H1 (cell line): ENCODE data around the gene TEX101. TPM values are rescaled to one million over a fixed set of nuclear protein-coding genes. Genes with fewer than 3 reads are reported as not detected.
A peak's percentile ranks its signal among the peaks of the same experiment; 100 is the strongest.

Experiments used
- CTCF ChIA-PET: fragments of 300-600 bp; sonication (Branson Sonifier 250); formaldehyde crosslinking; loops from one replicate; lab custom pipeline; 2021; ENCODE audit not compliant: partially characterized antibody; lab: Charles Lee
- POLR2A ChIA-PET: fragments of 300-600 bp; sonication (Branson Sonifier 250); formaldehyde crosslinking; loops from one replicate; lab custom pipeline; 2021; ENCODE audit warnings: inconsistent platforms; ENCODE audit not compliant: partially characterized antibody; lab: Charles Lee
- DNase-seq, 2 experiments: peaks; one replicate each; pipeline versions ENCODE4 v3.0.0 to v3.0.0-alpha.2; 2010 to 2022; ENCODE audit warnings: low spot score in 2 of 2, low read depth in 1 of 2, mixed read lengths in 1 of 2
- FAIRE-seq: peaks from 2 replicates; lab custom pipeline; 2011; peaks lifted over from hg19 to GRCh38; lab: Jason Lieb, UNC
- H2AFZ ChIP-seq: 2 replicates; pipeline ENCODE4 v1.8.1; 2012; ENCODE audit warnings: low read length, inconsistent platforms
- H2AK5ac ChIP-seq: 2 replicates; pipeline ENCODE4 v1.6.1; 2013; ENCODE audit warnings: low read depth, low read length
- H2BK120ac ChIP-seq: replicated peaks from 2 replicates; pipeline ENCODE3; 2013; ENCODE audit warnings: low read depth, low read length, inconsistent platforms
- H2BK12ac ChIP-seq: 2 replicates; pipeline ENCODE4 v1.6.1; 2013; ENCODE audit warnings: low read depth, low read length
- H2BK15ac ChIP-seq: 2 replicates; pipeline ENCODE4 v1.6.1; 2013; ENCODE audit warnings: low read length
- H2BK20ac ChIP-seq: 2 replicates; pipeline ENCODE4 v1.6.1; 2013; ENCODE audit warnings: low read length
- H2BK5ac ChIP-seq: 2 replicates; pipeline ENCODE4 v1.6.1; 2013; ENCODE audit warnings: low read depth, low read length
- H3K14ac ChIP-seq: 2 replicates; pipeline ENCODE4 v1.6.1; 2013; ENCODE audit warnings: inconsistent platforms; ENCODE audit not compliant: insufficient read length
- H3K18ac ChIP-seq: 2 replicates; pipeline ENCODE4 v1.6.1; 2013; ENCODE audit warnings: low read length; ENCODE audit errors: extremely low read depth
- H3K23ac ChIP-seq: 2 replicates; pipeline ENCODE4 v1.6.1; 2013; ENCODE audit warnings: inconsistent platforms; ENCODE audit not compliant: insufficient read length
- H3K23me2 ChIP-seq: 2 replicates; pipeline ENCODE4 v1.6.1; 2013; ENCODE audit warnings: low read depth, low read length
- H3K27ac ChIP-seq: 2 replicates; pipeline ENCODE4 v1.6.1; 2011; ENCODE audit warnings: low read depth, low read length, inconsistent platforms
- H3K27me3 ChIP-seq, 4 experiments: replicated peaks in 1 of 4; 1 replicate in 1 of 4; 2 replicates in 3 of 4; pipeline versions ENCODE4 v1.6.1 to v1.8.1; 2011 to 2013; ENCODE audit warnings: low read length in 3 of 4, mild to moderate bottlenecking in 3 of 4, inconsistent platforms in 2 of 4, mixed read lengths in 2 of 4, moderate library complexity in 1 of 4; ENCODE audit not compliant: control insufficient read depth in 3 of 4, insufficient read depth in 3 of 4; ENCODE audit errors: extremely low read depth in 1 of 4
- H3K36me3 ChIP-seq, 4 experiments: 2 replicates each; pipeline versions ENCODE4 v1.6.1 to v1.8.1; 2011 to 2013; ENCODE audit warnings: mild to moderate bottlenecking in 4 of 4, low read length in 3 of 4, moderate library complexity in 2 of 4, control low read depth in 1 of 4, inconsistent platforms in 1 of 4; ENCODE audit not compliant: insufficient read depth in 4 of 4, control insufficient read depth in 2 of 4
- H3K4ac ChIP-seq: replicated peaks from 2 replicates; pipeline ENCODE3; 2013; ENCODE audit warnings: low read length, low read depth, mixed read lengths, inconsistent platforms; ENCODE audit not compliant: insufficient read length
- H3K4me1 ChIP-seq, 4 experiments: replicated peaks in 1 of 4; 1 replicate in 1 of 4; 2 replicates in 3 of 4; pipeline versions ENCODE4 v1.6.1 to v1.8.1; 2011 to 2013; ENCODE audit warnings: low read length in 3 of 4, inconsistent platforms in 2 of 4, mixed read lengths in 1 of 4; ENCODE audit not compliant: insufficient read depth in 4 of 4, control insufficient read depth in 3 of 4
- H3K4me2 ChIP-seq, 2 experiments: 2 replicates each; pipeline versions ENCODE4 v1.6.1 to v1.8.1; 2011 to 2013; ENCODE audit warnings: low read depth in 2 of 2, low read length in 2 of 2, control low read depth in 1 of 2, inconsistent platforms in 1 of 2, mild to moderate bottlenecking in 1 of 2; ENCODE audit not compliant: insufficient read depth in 1 of 2
- H3K4me3 ChIP-seq, 4 experiments: fragments of 200-600, 300-600 bp in 1 of 4; sonication (generic), shearing (Covaris generic), sonication (Bioruptor Twin) in 1 of 4; 2 replicates each; pipeline versions ENCODE4 v1.5.1 to v1.8.1; 2011 to 2016; ENCODE audit warnings: low read length in 4 of 4, low read depth in 3 of 4, control low read depth in 2 of 4, inconsistent platforms in 2 of 4, mild to moderate bottlenecking in 2 of 4, mixed read lengths in 1 of 4, moderate library complexity in 1 of 4; ENCODE audit not compliant: insufficient read depth in 2 of 4; ENCODE audit errors: extremely low read depth in 1 of 4
- H3K56ac ChIP-seq: replicated peaks from 2 replicates; pipeline ENCODE3; 2013; ENCODE audit warnings: low read depth, mild to moderate bottlenecking, mixed read lengths, low read length, inconsistent platforms; ENCODE audit not compliant: insufficient read length
- H3K79me1 ChIP-seq: 2 replicates; pipeline ENCODE4 v1.6.1; 2013; ENCODE audit warnings: low read depth, low read length, control low read depth
- H3K79me2 ChIP-seq, 2 experiments: 2 replicates each; pipeline versions ENCODE4 v1.6.1 to v1.8.1; 2012 to 2013; ENCODE audit warnings: low read length in 2 of 2, mild to moderate bottlenecking in 2 of 2, inconsistent platforms in 1 of 2; ENCODE audit not compliant: insufficient read depth in 2 of 2, control insufficient read depth in 1 of 2
- H3K9ac ChIP-seq, 4 experiments: replicated peaks in 1 of 4; 1 replicate in 1 of 4; 2 replicates in 3 of 4; pipeline versions ENCODE4 v1.6.1 to v1.8.1; 2011 to 2013; ENCODE audit warnings: low read depth in 3 of 4, low read length in 3 of 4, control low read depth in 2 of 4, mild to moderate bottlenecking in 2 of 4, moderate library complexity in 2 of 4, inconsistent platforms in 1 of 4; ENCODE audit errors: extremely low read depth in 1 of 4
- H3K9me3 ChIP-seq, 2 experiments: 2 replicates each; pipeline versions ENCODE4 v1.6.1 to v1.8.1; 2012 to 2013; ENCODE audit warnings: mild to moderate bottlenecking in 2 of 2, moderate library complexity in 2 of 2, control low read depth in 1 of 2, inconsistent platforms in 1 of 2, low read depth in 1 of 2, low read length in 1 of 2, mixed read lengths in 1 of 2; ENCODE audit not compliant: insufficient read depth in 2 of 2
- H4K20me1 ChIP-seq, 2 experiments: replicated peaks in 1 of 2; 2 replicates each; pipeline versions ENCODE3 to v1.8.1; 2011 to 2013; ENCODE audit warnings: inconsistent platforms in 2 of 2, low read length in 2 of 2, mild to moderate bottlenecking in 1 of 2; ENCODE audit not compliant: insufficient read depth in 2 of 2, control insufficient read depth in 1 of 2
- H4K5ac ChIP-seq: 2 replicates; pipeline ENCODE4 v1.6.1; 2013; ENCODE audit warnings: low read length, low read depth, mixed read lengths, inconsistent platforms; ENCODE audit not compliant: insufficient read length
- H4K8ac ChIP-seq: 2 replicates; pipeline ENCODE4 v1.8.0; 2013; ENCODE audit warnings: mild to moderate bottlenecking, moderate library complexity, low read length, inconsistent platforms; ENCODE audit not compliant: insufficient read depth; ENCODE audit errors: extremely low read depth
- H4K91ac ChIP-seq: replicated peaks from 2 replicates; pipeline ENCODE3; 2013; ENCODE audit warnings: low read length, mixed read lengths, inconsistent platforms; ENCODE audit not compliant: insufficient read length
- BRCA1 ChIP-seq: IDR thresholded peaks from 2 replicates; pipeline ENCODE4 v1.6.1; 2012; ENCODE audit warnings: low read depth, low read length, improper control_type of control experiment
- CBX8 ChIP-seq: fragments of 300-800, 300-1000 bp; sonication (generic); IDR thresholded peaks from 2 replicates; pipeline ENCODE4 v1.7.1; 2016; ENCODE audit warnings: low read depth, low read length, borderline replicate concordance
- CHD1 ChIP-seq: IDR thresholded peaks from 2 replicates; pipeline ENCODE4 v1.6.1; 2012; ENCODE audit warnings: low read depth, low read length, improper control_type of control experiment
- CREB1 ChIP-seq: IDR thresholded peaks from 2 replicates; pipeline ENCODE4 v1.6.1; 2012; ENCODE audit warnings: inconsistent platforms
- EP300 ChIP-seq, 2 experiments: IDR thresholded peaks; 1 replicate in 1 of 2; 2 replicates in 1 of 2; pipeline ENCODE4 v1.6.1; 2011 to 2012; ENCODE audit warnings: low read depth in 2 of 2, low read length in 2 of 2, mild to moderate bottlenecking in 2 of 2, borderline replicate concordance in 1 of 2, inconsistent platforms in 1 of 2, moderate library complexity in 1 of 2
- EZH2 ChIP-seq: fragments of 200-600 bp; sonication (generic); IDR thresholded peaks from 2 replicates; pipeline ENCODE4 v1.7.1; 2012; ENCODE audit warnings: low read depth, mild to moderate bottlenecking, moderate library complexity, low read length, inconsistent platforms; ENCODE audit not compliant: severe bottlenecking
- JUND ChIP-seq: IDR thresholded peaks from 2 replicates; pipeline ENCODE4 v1.6.1; 2011; ENCODE audit warnings: mild to moderate bottlenecking, improper control_type of control experiment, low read length
- MAFK ChIP-seq: IDR thresholded peaks from 2 replicates; pipeline ENCODE4 v1.6.1; 2012; ENCODE audit warnings: low read depth, mild to moderate bottlenecking, improper control_type of control experiment, low read length
- NRF1 ChIP-seq: IDR thresholded peaks from 2 replicates; pipeline ENCODE4 v1.6.1; 2011; ENCODE audit warnings: mild to moderate bottlenecking, low read depth, low read length, improper control_type of control experiment
- SAP30 ChIP-seq: fragments of 300-600 bp; sonication (generic); IDR thresholded peaks from 2 replicates; pipeline ENCODE4 v1.7.1; 2012; ENCODE audit warnings: low read length, moderate library complexity, mild to moderate bottlenecking, inconsistent platforms; ENCODE audit not compliant: insufficient read depth, insufficient replicate concordance
- SP1 ChIP-seq: IDR thresholded peaks from 2 replicates; pipeline ENCODE4 v1.6.1; 2011; ENCODE audit warnings: low read depth, low read length
- TAF1 ChIP-seq: IDR thresholded peaks from 2 replicates; pipeline ENCODE4 v1.6.1; 2011; ENCODE audit warnings: mild to moderate bottlenecking, low read depth, low read length
- TBP ChIP-seq: IDR thresholded peaks from 2 replicates; pipeline ENCODE4 v1.6.1; 2011; ENCODE audit warnings: low read depth, low read length, improper control_type of control experiment
- WGBS, 2 experiments: shearing (Covaris generic) in 1 of 2; methylation state at CpG; one replicate each; pipeline versions ENCODE4 v1.1.6 to v1.1.7; 2013 to 2015; ENCODE audit warnings: low lambda C conversion rate in 2 of 2, mixed read lengths in 2 of 2, inconsistent platforms in 1 of 2, low coverage in 1 of 2, missing lambda C conversion rate in 1 of 2; ENCODE audit not compliant: insufficient replicate concordance in 2 of 2, insufficient coverage in 1 of 2, insufficient read length in 1 of 2; ENCODE audit errors: extremely low coverage in 1 of 2, missing lambda C conversion rate in 1 of 2; 5-methylcytosine and 5-hydroxymethylcytosine counted together
- polyA plus RNA-seq, 7 experiments: library from polyadenylated mRNA; depleted of rRNA in 3 of 7; stranded (reverse) in 5 of 7; unstranded in 2 of 7; fragments of >200 nt in 5 of 7; fragments of 200-250 nt in 2 of 7; gene quantifications; 1 replicate in 5 of 7; 2 replicates in 1 of 7; 4 replicates in 1 of 7; pipeline versions ENCODE4 v1.2.1 to v1.2.3, GENCODE V29; 2011 to 2013; ENCODE audit warnings: missing spikeins in 2 of 7, mixed read lengths in 2 of 7
- total RNA-seq: library from RNA; stranded (reverse); fragmentation: NEBNext Ultra II Directional; extraction: Animal tissue kit (Norgen Biotek cat#: 25700); gene quantifications from 2 replicates; pipeline ENCODE4 v1.2.1, GENCODE V29; 2021

Gene TEX101
- total and polyA plus RNA-seq, 2 of the 8 experiments (the other 6 are each of a cell fraction or from before 2014, with no cell fraction given): 0.12 TPM; not detected in 1

- Histone ChIP-seq H3K9me3 (no peaks in the 10 kb centered on the region; a peak in 1 of 4 replicates), H3K4me1 (peaks cover 0 to 6% (median 3%) of the 10 kb centered on the region in 4 experiments; a peak in 5 of 7 replicates), H3K14ac (no peak overlapping the region), H3K4ac (no peak overlapping the region), H2BK120ac (no peak overlapping the region), H4K20me1 (no peaks in the 10 kb centered on the region), H4K5ac (no peak overlapping the region), H4K91ac (no peak overlapping the region), H2AK5ac (no peak overlapping the region), H4K8ac (no peak overlapping the region; the same call in 1 of the 2 replicates), H3K23me2 (no peaks in the 10 kb centered on the region), H2BK5ac (no peak overlapping the region), H2BK15ac (no peak overlapping the region), H3K27ac (no peak overlapping the region), H3K4me2 (no peak overlapping the region), H3K79me2 (no peaks in the 10 kb centered on the region), H2AFZ (0 out of 2 replicates have a peak overlapping the region, but pooled peaks have one; percentile 80), H3K36me3 (no peaks in the 10 kb centered on the region), H3K23ac (no peak overlapping the region), H3K18ac (no peak overlapping the region), H3K4me3 (no peak overlapping the region), H3K9ac (no peak overlapping the region), H3K56ac (no peak overlapping the region), H3K79me1 (no peaks in the 10 kb centered on the region), H2BK12ac (peak overlapping the region; percentile 71; the same call in 1 of the 2 replicates), H2BK20ac (0 out of 2 replicates have a peak overlapping the region, but pooled peaks have one; percentile 86), H3K27me3 (0 out of 7 replicates have a peak, but pooled peaks cover 0 to 4% (median 0%) of the 10 kb centered on the region in 4 experiments)
- CTCF ChIA-PET: interaction anchor here (0.5 to 0.6 kb wide), 2 partner anchors 8 to 870 kb away, joined by 3 to 5 read pairs; no protein-coding TSS in a partner anchor
- DNase-seq (peak in 1 of 2 experiments; percentile 60), FAIRE-seq (no peak)
- 59% methylated on average over 14 of the region's 22 CpGs; no CpG with 5 or more reads in 1 of the 2 experiments for WGBS, 2 experiments
- POLR2A ChIA-PET: interaction anchor here (1.2 kb wide), 1 partner anchor 10 kb away, joined by 3 read pairs; no protein-coding TSS in a partner anchor
- TF ChIP-seq TBP (no peak), CBX8 (no peak), JUND (no peak), NRF1 (no peak), SP1 (no peak), TAF1 (no peak), EZH2 (no peak), MAFK (no peak), CHD1 (no peak), CREB1 (no peak), SAP30 (no peak), EP300 (IDR thresholded peaks at IDR 0.05; ENCODE audit: borderline replicate concordance in 1 of 2, low read depth in 2 of 2, low read length in 2 of 2) (no peak), BRCA1 (no peak)
Observed at GRCh38 chr19:43407416-43408005, 7.2 kb upstream of the TEX101 start.
